Stimulated activated CD4-positive, alpha-beta T cell treated with anti-CD3 and anti-CD28 coated beads, Interleukin-2, amount 100 ng/mL, for 48 hours (primary cell): ENCODE data around the gene LAMA4.
A peak's percentile ranks its signal among the peaks of the same experiment; 100 is the strongest.

Experiments
- DNase-seq, 2 donors: peaks; one replicate each; pipeline ENCODE4 v3.0.0-alpha.2; 2020

Gene LAMA4

GRCh38 chr6:112180095-112180820, 74.1 kb downstream of the LAMA4 start:
- peak; percentile 50 to 52 for DNase-seq

GRCh38 chr6:112179631-112180030, 74.7 kb downstream of the LAMA4 start:
- no peak for DNase-seq

DNA sequence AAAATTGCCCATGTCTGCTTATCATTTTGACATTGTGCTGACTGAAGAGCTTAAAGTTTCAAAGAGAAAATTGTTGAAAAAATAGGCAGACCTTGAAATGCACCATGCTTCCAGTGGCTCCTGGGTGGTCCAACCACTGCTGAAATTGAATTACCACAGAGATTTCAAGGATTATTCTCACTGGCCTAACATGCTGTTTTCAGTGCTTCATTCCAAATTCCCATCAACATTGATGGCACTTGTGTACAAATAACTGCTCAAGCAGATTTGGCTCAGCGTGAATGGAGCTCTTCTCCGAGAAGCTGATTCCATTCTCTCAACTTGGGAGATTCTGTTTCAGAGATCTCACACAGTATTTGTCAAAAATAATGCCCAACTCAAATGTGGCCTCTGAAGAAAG, 75.5 kb downstream of the LAMA4 start:
- DNase-seq, result no peak

DNA sequence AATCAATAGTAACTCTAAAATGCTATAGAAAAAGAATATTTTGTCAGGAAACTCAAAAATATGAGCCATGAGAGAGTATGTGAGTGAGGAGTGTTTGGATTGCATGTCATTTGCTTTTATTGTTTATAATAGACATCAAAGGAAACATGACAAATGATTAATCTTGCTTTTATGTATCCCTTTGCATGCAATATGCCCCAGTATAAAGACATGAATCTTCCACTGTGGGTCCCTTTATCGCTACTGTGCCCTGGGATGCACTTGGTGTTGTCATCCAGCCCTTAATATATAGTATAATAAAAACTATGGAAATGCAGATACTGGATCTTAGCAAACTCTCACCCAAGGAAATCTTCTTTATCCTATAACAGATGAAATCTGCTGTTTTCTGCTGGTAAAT, 77.3 kb downstream of the LAMA4 start:
- no peak for DNase-seq

DNA sequence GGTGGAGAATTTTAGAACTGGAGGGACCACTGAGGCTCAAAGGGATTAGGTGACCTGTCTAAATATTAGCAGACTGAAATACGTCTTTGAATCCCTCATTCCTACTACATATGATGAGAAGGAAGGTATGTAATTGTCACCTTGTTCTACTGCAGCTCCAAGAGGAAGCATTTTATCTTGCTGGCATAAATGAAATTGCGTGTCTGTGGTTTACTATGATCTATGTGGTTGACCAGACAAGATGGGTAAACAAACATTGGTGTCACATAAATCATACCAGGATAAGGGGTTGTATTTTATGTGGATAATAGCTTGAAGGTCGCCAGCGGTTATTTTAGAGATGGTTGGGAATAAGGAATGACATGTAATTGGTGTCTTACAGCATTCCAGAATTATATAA, 78.2 kb downstream of the LAMA4 start:
- DNase-seq, result no peak

- no peak for DNase-seq
Observed at GRCh38 chr6:112173221-112173804, 81.1 kb downstream of the LAMA4 start.

DNA sequence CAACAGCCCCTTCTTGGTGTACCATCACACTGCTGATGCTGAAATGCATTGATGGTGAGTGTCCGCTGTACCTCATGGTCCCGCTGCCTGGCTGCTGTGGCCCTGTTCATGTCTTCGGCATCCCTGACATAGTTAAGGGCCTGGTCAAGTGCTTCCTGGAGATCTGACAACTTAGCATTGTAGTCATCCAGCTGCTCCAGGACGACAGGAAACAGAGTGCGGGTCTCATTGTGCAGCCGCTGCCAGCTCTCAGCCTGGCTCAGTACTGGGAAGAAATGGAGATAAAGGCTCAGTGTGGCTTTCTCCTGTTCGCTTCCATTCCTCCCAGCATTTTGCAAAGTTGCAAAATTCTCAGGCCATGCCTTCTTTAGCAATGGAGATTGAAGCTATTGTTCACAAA, 81.8 kb downstream of the LAMA4 start:
- no peak for DNase-seq

GRCh38 chr6:112169541-112169940, 84.8 kb downstream of the LAMA4 start:
- DNase-seq, result no peak

DNA sequence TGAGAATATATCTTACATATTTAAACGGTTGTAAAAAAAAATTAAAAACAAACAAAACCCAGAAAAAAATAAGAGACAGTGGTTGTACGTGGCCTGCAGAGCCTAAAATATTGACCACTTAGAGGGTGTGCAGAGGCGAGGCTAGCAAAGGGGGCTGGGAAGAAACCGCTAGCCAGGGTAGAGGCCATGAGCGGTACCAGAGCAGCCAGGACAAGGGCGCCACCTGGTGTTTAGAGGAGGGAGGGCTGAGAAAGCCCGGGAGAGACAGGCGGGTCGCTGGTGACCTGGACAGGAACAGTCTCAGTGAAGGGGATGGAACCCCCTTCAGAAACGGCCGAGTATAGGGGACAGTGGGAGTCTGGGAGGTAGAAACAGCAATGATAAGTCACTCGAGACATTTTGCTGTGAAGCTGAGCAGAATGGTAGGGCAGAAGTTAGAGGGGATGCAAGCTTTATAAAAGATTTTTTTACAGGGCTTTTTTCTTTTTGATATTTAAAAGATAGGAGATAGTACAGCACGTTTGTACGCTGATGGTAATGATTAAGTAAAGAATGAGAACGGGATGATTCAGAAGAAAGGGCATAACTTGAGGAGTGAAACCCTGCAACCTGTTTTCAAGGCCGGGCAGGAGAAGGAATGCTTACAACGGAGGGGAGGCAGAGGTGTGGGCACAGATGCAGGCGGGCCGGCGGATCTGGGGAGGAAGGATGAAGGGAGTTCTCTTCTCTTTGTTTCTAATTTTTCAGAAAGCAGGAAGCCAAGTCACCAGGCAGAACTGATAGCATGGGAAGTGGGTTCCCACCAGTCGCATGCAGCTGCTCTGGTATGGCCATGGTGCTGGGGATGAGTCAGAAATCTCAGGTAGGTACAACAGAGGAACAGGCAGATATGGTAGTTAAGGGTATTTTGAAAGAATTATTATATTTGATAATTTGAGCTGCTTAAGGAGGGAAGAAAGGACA, 90.8 kb downstream of the LAMA4 start:
- peak; percentile 85 to 87 for DNase-seq

DNA sequence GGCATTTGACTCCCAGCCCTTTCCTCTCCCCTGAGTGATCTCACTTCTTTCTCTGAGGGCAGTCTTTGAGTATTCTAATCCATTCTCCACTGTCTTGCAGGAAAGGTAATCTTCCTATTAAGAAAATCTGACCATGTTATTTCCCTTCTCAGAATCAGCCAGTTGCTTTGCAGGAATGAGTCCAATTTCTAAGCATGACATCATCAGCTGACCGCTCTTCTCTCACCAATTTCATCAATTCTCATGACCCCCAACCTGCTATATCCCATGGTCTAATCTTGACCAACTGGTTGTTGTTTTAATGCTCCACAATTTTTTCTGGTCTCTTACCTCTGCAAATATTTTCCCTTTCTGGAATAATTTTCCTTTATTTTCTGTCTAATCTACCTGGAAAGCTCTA, 93.6 kb downstream of the LAMA4 start:
- DNase-seq, result no peak

DNA sequence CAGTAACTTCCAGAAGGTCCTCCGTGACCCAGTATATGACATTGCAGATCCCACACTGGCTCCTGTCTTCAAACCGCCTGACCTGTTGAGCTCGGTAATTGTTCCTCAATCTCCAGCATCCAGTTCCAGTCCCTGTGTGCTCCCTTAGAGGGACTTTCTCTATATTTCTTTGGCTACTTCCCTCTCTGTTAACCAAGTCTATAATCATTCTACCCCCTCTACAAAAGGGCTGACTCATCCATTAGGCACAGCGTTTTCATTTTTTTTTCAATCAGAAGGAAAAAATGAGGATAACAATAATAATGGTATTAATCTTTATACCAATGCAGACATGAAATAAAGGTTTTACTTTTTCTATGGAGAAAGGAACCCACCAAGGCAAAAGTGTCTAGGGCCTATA, 97.7 kb downstream of the LAMA4 start:
- DNase-seq, result no peak

DNA sequence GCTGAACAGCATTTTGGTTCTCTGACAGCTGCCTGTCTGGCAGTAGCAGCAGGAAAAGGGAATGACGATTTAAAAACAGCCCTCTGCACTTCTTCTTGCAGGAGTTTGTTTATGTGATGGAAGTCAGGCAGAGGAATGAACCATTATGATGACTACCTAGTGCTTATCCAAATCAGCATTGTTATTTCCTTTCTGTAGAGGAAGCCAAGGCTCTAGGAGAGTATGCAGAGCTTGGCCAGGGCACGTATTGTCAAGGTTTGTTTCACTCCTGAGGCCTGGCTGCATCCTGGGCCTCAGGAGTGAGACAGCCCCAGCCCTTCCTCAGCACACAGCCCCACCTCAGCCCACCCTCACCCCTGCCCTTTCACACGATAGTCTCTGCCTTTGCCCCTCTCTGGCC, 98.5 kb downstream of the LAMA4 start:
- DNase-seq, result no peak

GRCh38 chr6:112154711-112155110, 99.7 kb downstream of the LAMA4 start:
- DNase-seq, result no peak

- DNase-seq, result no peak
Observed at GRCh38 chr6:112153926-112154607, 100.3 kb downstream of the LAMA4 start.

GRCh38 chr6:112150363-112150762, 104.0 kb downstream of the LAMA4 start:
- no peak for DNase-seq

DNA sequence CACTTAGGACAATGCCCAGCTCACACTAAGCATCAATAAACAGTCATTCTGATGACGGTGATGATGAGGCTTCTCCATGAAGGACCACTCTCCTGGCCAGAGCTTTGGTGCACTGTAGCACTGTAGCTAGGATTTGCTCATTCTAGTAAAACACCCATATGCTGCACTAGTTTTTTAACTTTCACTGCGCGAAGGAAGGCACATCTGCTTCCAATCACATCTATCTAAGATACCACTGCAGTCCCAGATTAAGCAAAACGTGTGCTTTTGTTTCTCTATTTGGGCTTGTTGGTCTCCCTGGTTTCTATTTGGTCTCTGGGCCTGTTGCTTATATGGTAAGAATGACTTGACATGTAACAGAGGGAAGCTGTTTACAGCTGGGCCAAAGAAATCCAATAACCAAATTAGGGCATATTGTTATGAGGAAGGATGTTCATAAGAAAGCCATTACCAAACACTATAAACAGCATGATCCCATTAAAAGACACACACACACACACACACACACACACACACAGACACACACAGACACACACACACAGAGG, 104.6 kb downstream of the LAMA4 start:
- DNase-seq, result no peak

GRCh38 chr6:112149236-112149635, 105.1 kb downstream of the LAMA4 start:
- DNase-seq, result no peak

DNA sequence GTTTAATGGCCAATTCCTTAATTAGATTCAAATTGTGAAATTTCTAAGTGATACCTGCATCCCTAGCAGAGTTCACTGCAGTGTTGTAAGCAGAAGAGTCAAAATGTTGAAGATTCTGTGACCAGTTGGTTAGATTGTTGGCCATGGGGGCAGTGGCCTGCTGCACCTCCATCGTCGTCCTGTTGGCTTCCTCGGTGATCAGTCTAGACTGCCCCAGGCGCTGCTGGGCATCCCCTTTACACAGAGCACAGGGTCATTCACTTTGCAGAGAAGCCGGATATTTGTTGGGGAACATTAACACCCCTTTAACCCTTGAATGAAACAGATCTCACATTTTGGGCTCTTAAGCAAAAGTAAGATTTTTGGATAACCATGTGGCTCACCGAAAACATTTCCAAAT, 106.3 kb downstream of the LAMA4 start:
- DNase-seq, result no peak

GRCh38 chr6:112145080-112145573, 109.2 kb downstream of the LAMA4 start:
- no peak for DNase-seq

GRCh38 chr6:112144145-112144926, 110.0 kb downstream of the LAMA4 start:
- DNase-seq, result no peak

- no peak for DNase-seq
Observed at GRCh38 chr6:112141707-112142106, 112.7 kb downstream of the LAMA4 start.

DNA sequence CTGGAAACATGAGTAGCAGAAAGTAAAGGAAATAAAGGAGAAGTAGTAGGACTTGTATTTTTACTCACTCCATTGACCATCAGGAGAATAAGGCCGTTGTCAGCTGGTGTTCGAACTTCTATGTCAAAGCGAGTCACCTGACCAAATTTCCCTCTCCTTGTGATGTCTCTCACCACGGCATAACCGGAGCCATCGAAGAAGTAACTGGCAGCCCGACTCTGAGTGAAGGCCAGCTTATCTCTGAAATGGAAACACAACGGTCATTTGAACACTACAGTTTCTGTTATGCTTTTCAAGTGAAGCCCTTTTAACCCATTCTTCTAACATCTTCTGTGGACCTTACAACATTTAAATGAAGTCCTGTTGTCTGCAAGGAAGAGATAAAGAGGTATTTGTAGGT, 115.3 kb downstream of the LAMA4 start:
- DNase-seq, result no peak
